Fibroblast of lung (primary cell): ENCODE data around the gene RNF150.

ENCODE experiments used
- EZH2 ChIP-seq: IDR thresholded peaks from 2 replicates; pipeline ENCODE4 v1.5.1; 2012; ENCODE audit warnings: low read length, control low read depth, mild to moderate bottlenecking; ENCODE audit errors: missing control alignments
- TF ChIP-seq, protein P1 (sequence below), 2 donors: IDR thresholded peaks in 1 of 2; conservative IDR thresholded peaks in 1 of 2; 1 replicate in 1 of 2; 2 replicates in 1 of 2; pipeline ENCODE4 v1.5.1; 2011 to 2012; ENCODE audit warnings: low read length in 2 of 2, control low read depth in 1 of 2, inconsistent platforms in 1 of 2, low read depth in 1 of 2, mild to moderate bottlenecking in 1 of 2

DNA sequence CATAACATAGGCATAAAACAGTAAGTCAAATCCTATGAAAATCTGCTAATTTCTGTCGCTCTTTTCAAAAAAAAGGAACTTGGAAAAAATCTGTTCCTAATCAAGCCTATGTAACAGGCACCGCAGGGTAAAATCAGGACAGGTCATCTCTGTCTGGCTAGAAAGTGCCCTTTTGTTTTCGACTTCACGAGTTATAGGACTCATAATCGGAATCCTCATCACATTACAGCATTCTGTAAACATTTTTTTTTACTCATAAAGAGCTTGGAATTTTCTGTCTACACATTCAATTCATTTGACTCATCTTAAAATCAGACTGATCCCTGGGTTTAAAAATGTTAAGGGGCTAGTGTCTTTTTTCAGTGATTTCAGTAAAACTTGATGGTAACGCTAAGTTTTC, 195.4 kb downstream of the RNF150 start:
- TF ChIP-seq, protein P1, sequence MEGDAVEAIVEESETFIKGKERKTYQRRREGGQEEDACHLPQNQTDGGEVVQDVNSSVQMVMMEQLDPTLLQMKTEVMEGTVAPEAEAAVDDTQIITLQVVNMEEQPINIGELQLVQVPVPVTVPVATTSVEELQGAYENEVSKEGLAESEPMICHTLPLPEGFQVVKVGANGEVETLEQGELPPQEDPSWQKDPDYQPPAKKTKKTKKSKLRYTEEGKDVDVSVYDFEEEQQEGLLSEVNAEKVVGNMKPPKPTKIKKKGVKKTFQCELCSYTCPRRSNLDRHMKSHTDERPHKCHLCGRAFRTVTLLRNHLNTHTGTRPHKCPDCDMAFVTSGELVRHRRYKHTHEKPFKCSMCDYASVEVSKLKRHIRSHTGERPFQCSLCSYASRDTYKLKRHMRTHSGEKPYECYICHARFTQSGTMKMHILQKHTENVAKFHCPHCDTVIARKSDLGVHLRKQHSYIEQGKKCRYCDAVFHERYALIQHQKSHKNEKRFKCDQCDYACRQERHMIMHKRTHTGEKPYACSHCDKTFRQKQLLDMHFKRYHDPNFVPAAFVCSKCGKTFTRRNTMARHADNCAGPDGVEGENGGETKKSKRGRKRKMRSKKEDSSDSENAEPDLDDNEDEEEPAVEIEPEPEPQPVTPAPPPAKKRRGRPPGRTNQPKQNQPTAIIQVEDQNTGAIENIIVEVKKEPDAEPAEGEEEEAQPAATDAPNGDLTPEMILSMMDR (conservative IDR thresholded peaks at IDR 0.05 in 1 of 2, IDR thresholded peaks at IDR 0.05 in 1 of 2; ENCODE audit: low read depth in 1 of 2, low read length in 2 of 2), result no peak
- no peak for TF ChIP-seq EZH2
